Lower leg skin (tissue), 4 donors: ENCODE results near the gene BFSP2. TPM values are rescaled to one million over a fixed set of nuclear protein-coding genes. Genes with fewer than 3 reads are reported as not detected.

Experiments
- DNase-seq, 2 donors: peaks; one replicate each; pipeline ENCODE4 v3.0.0-alpha.2; 2019; ENCODE audit warnings: low spot score in 2 of 2
- H3K4me3 ChIP-seq: fragments of 200-600 bp; sonication (generic); 2 replicates; pipeline ENCODE4 v1.5.1; 2017; ENCODE audit warnings: mild to moderate bottlenecking, low read depth; ENCODE audit not compliant: poor library complexity, severe bottlenecking
- CTCF ChIP-seq, 3 donors: fragments of 450-650 bp; IDR thresholded peaks; one replicate each; pipeline ENCODE4 v1.5.1; 2016; ENCODE audit warnings: antibody characterized with exemption in 3 of 3, mild to moderate bottlenecking in 3 of 3, moderate library complexity in 2 of 3
- POLR2A ChIP-seq, 2 donors: fragments of 450-650 bp; IDR thresholded peaks; one replicate each; pipeline ENCODE4 v1.6.1; 2016 to 2017; ENCODE audit warnings: antibody characterized with exemption in 2 of 2, mild to moderate bottlenecking in 1 of 2, moderate library complexity in 1 of 2
- WGBS, 2 donors: methylation state at CpG; one replicate each; pipeline ENCODE4 v1.1.5; 2018; 5-methylcytosine and 5-hydroxymethylcytosine counted together
- intact Hi-C: fragments of 100-400 bp; cut with DNase I; formaldehyde crosslinking; loops from one replicate; pipeline ENCODE4 v1.15.0; 2023; ENCODE audit warnings: low total_unique reads
- total RNA-seq, 4 donors: library from RNA; depleted of rRNA; stranded (reverse); fragments of >200 nt; gene quantifications; one replicate each; pipeline ENCODE4 v1.1.0, GENCODE V29; 2016

The BFSP2 gene
- total RNA-seq, 4 donors from 2014 or later = not detected

GRCh38 chr3:133455281-133455680, 55.4 kb downstream of the BFSP2 start:
- TF ChIP-seq POLR2A (IDR thresholded peaks at IDR 0.05) (no peak), CTCF (IDR thresholded peaks at IDR 0.05) (no peak)
- 93 to 97% methylated on average over 3 of the region's 3 CpGs for WGBS, 2 donors
- intact Hi-C loops = no loop called here
- H3K4me3 ChIP-seq = no peak overlapping the region
- DNase-seq = no peak

- intact Hi-C loops = no loop called here
- no peak overlapping the region for H3K4me3 ChIP-seq
- no peak for DNase-seq
- no peak for TF ChIP-seq CTCF (IDR thresholded peaks at IDR 0.05)
- TF ChIP-seq POLR2A (IDR thresholded peaks at IDR 0.05) = no peak
- WGBS, 2 donors = 76 to 83% methylated on average over 2 of the region's 2 CpGs
Measured at GRCh38 chr3:133455960-133456359, 56.1 kb downstream of the BFSP2 start.

- TF ChIP-seq CTCF (IDR thresholded peaks at IDR 0.05) = no peak
- TF ChIP-seq POLR2A (IDR thresholded peaks at IDR 0.05) = no peak
- no peak for DNase-seq
- 68 to 72% methylated on average over 3 of the region's 3 CpGs for WGBS, 2 donors
- intact Hi-C loops = no loop called here
- H3K4me3 ChIP-seq = no peak overlapping the region
Measured at GRCh38 chr3:133457025-133457424, 57.2 kb downstream of the BFSP2 start.

- TF ChIP-seq POLR2A (IDR thresholded peaks at IDR 0.05) (no peak), CTCF (IDR thresholded peaks at IDR 0.05) (no peak)
- no peak overlapping the region for H3K4me3 ChIP-seq
- 83 to 88% methylated on average over 1 of the region's 1 CpG for WGBS, 2 donors
- no peak for DNase-seq
- intact Hi-C loops = no loop called here
Measured at GRCh38 chr3:133457465-133458067, 57.7 kb downstream of the BFSP2 start.

GRCh38 chr3:133459400-133459799, 59.5 kb downstream of the BFSP2 start:
- TF ChIP-seq POLR2A (IDR thresholded peaks at IDR 0.05) = no peak
- DNase-seq = no peak
- intact Hi-C loops = no loop called here

GRCh38 chr3:133460809-133461208, 61.0 kb downstream of the BFSP2 start:
- TF ChIP-seq POLR2A (IDR thresholded peaks at IDR 0.05) = no peak
- TF ChIP-seq CTCF (IDR thresholded peaks at IDR 0.05) = no peak
- WGBS, 2 donors = 49 to 52% methylated on average over 3 of the region's 3 CpGs
- no peak for DNase-seq
- no peak overlapping the region for H3K4me3 ChIP-seq
- intact Hi-C loops = no loop called here

More at GRCh38 chr3:133459400-133459799, 59.5 kb downstream of the BFSP2 start:
- no peak overlapping the region for H3K4me3 ChIP-seq
- WGBS, 2 donors = 12 to 27% methylated on average over 6 of the region's 6 CpGs
